Neural progenitor cell (in vitro differentiated cells): Measurements from ENCODE around the gene CLDN4. TPM values are rescaled to one million over a fixed set of nuclear protein-coding genes. Genes with fewer than 3 reads are reported as not detected.

Source experiments
- DNase-seq: peaks from one replicate; pipeline ENCODE4 v3.0.0-alpha.2; 2016; ENCODE audit warnings: low spot score
- H2AFZ ChIP-seq: fragments of 200-600 bp; sonication (generic); replicated peaks from 2 replicates; pipeline ENCODE4 v1.6.1; 2016; ENCODE audit warnings: antibody characterized with exemption
- H3F3A ChIP-seq: fragments of 200-600 bp; sonication (generic); 2 replicates; pipeline ENCODE4 v1.6.1; 2016; ENCODE audit warnings: antibody characterized with exemption, low read depth
- H3K27ac ChIP-seq: fragments of 200-600 bp; sonication (generic); 2 replicates; pipeline ENCODE4 v1.5.1; 2016; ENCODE audit warnings: mild to moderate bottlenecking
- H3K27me3 ChIP-seq: fragments of 200-600 bp; sonication (generic); 2 replicates; pipeline ENCODE4 v1.6.1; 2016; ENCODE audit warnings: mild to moderate bottlenecking, moderate library complexity
- H3K36me3 ChIP-seq: fragments of 200-600 bp; sonication (generic); 2 replicates; pipeline ENCODE4 v1.5.1; 2016
- H3K4me1 ChIP-seq: fragments of 200-600 bp; sonication (generic); 2 replicates; pipeline ENCODE4 v1.6.1; 2016; ENCODE audit warnings: mixed run types
- H3K4me2 ChIP-seq: fragments of 200-600 bp; sonication (generic); 2 replicates; pipeline ENCODE4 v1.6.1; 2016
- H3K4me3 ChIP-seq: fragments of 200-600 bp; sonication (generic); 2 replicates; pipeline ENCODE4 v1.5.1; 2016
- H3K79me2 ChIP-seq: fragments of 200-600 bp; sonication (generic); 2 replicates; pipeline ENCODE4 v1.6.1; 2016; ENCODE audit warnings: low read depth
- H3K9ac ChIP-seq: fragments of 200-600 bp; sonication (generic); 2 replicates; pipeline ENCODE4 v1.6.1; 2016
- H3K9me3 ChIP-seq: fragments of 200-600 bp; sonication (generic); 2 replicates; pipeline ENCODE4 v1.5.1; 2016; ENCODE audit warnings: low read depth
- H4K20me1 ChIP-seq: fragments of 200-600 bp; sonication (generic); 2 replicates; pipeline ENCODE4 v1.6.1; 2016; ENCODE audit warnings: low read depth
- H3K27ac Mint-ChIP-seq: 3 replicates; pipeline ENCODE4 v1.8.0; 2021; ENCODE audit warnings: mixed read lengths
- H3K27me3 Mint-ChIP-seq: 2 replicates; pipeline ENCODE4 v1.8.0; 2022; ENCODE audit warnings: low read depth, mild to moderate bottlenecking, inconsistent platforms, moderate library complexity, mixed read lengths; ENCODE audit not compliant: insufficient read depth
- H3K36me3 Mint-ChIP-seq: 3 replicates; pipeline ENCODE4 v1.8.0; 2021; ENCODE audit warnings: mixed read lengths
- H3K4me1 Mint-ChIP-seq: 3 replicates; pipeline ENCODE4 v1.8.0; 2021; ENCODE audit warnings: mixed read lengths
- H3K4me3 Mint-ChIP-seq: 3 replicates; pipeline ENCODE4 v1.8.0; 2021; ENCODE audit warnings: mild to moderate bottlenecking, moderate library complexity, mixed read lengths
- H3K9me3 Mint-ChIP-seq: 3 replicates; pipeline ENCODE4 v1.8.0; 2020; ENCODE audit warnings: mixed read lengths
- CTCF ChIP-seq: fragments of 200-600 bp; sonication (generic); IDR thresholded peaks from 2 replicates; pipeline ENCODE4 v1.5.1; 2017; ENCODE audit warnings: antibody characterized with exemption, mild to moderate bottlenecking
- EZH2 ChIP-seq: fragments of 200-600 bp; sonication (generic); IDR thresholded peaks from 2 replicates; pipeline ENCODE4 v1.6.1; 2017; ENCODE audit warnings: antibody characterized with exemption, mild to moderate bottlenecking, moderate library complexity
- EZH2phosphoT487 ChIP-seq: fragments of 200-600 bp; sonication (generic); IDR thresholded peaks from 2 replicates; pipeline ENCODE4 v1.6.1; 2017; ENCODE audit warnings: antibody characterized with exemption
- total RNA-seq: library from RNA; depleted of rRNA; stranded (reverse); fragments of >200 nt; gene quantifications from 2 replicates; pipeline ENCODE4 v1.2.3, GENCODE V29; 2015; ENCODE audit warnings: low replicate concordance

The CLDN4 gene
- total RNA-seq, 1 donor from 2014 or later, result not detected

GRCh38 chr7:73811760-73812168 lies 19.0 kb upstream of the CLDN4 start:
- Mint-ChIP-seq H3K27me3 (peaks cover 3% of the 10 kb centered on the region), H3K4me1 (peaks cover 5% of the 10 kb centered on the region), H3K9me3 (no peaks in the 10 kb centered on the region), H3K4me3 (peak overlapping the region; percentile 59), H3K36me3 (no peaks in the 10 kb centered on the region), H3K27ac (no peak overlapping the region)
- Histone ChIP-seq H3K27ac (no peak overlapping the region), H4K20me1 (no peaks in the 10 kb centered on the region), H3K79me2 (no peaks in the 10 kb centered on the region), H3K4me1 (peaks cover 8% of the 10 kb centered on the region), H3K4me2 (no peak overlapping the region), H2AFZ (no peak overlapping the region), H3K27me3 (no peaks in the 10 kb centered on the region), H3K36me3 (no peaks in the 10 kb centered on the region), H3K9ac (no peak overlapping the region), H3K4me3 (no peak overlapping the region), H3K9me3 (no peaks in the 10 kb centered on the region), H3F3A (peaks cover 7% of the 10 kb centered on the region)
- peak; percentile 81 for DNase-seq
- TF ChIP-seq CTCF (peak; percentile 76), EZH2 (no peak), EZH2phosphoT487 (no peak)

GRCh38 chr7:73812996-73813395 lies 17.8 kb upstream of the CLDN4 start:
- Histone ChIP-seq H3K9me3 (no peaks in the 10 kb centered on the region), H3F3A (peaks cover 7% of the 10 kb centered on the region), H3K79me2 (no peaks in the 10 kb centered on the region), H3K4me2 (no peak overlapping the region), H2AFZ (no peak overlapping the region), H3K4me3 (no peak overlapping the region), H4K20me1 (no peaks in the 10 kb centered on the region), H3K27ac (no peak overlapping the region), H3K27me3 (no peaks in the 10 kb centered on the region), H3K36me3 (no peaks in the 10 kb centered on the region), H3K4me1 (peaks cover 8% of the 10 kb centered on the region), H3K9ac (no peak overlapping the region)
- no peaks in the 10 kb centered on the region for H3K36me3 Mint-ChIP-seq
- no peak overlapping the region for H3K4me3 Mint-ChIP-seq
- peaks cover 3% of the 10 kb centered on the region for H3K27me3 Mint-ChIP-seq
- no peak for DNase-seq
- H3K27ac Mint-ChIP-seq, result no peak overlapping the region
- peaks cover 5% of the 10 kb centered on the region for H3K4me1 Mint-ChIP-seq
- no peaks in the 10 kb centered on the region for H3K9me3 Mint-ChIP-seq
- TF ChIP-seq CTCF (no peak), EZH2phosphoT487 (no peak), EZH2 (no peak)

GRCh38 chr7:73815436-73815835 lies 15.4 kb upstream of the CLDN4 start:
- Histone ChIP-seq H3K9me3 (no peaks in the 10 kb centered on the region), H3K27me3 (no peaks in the 10 kb centered on the region), H3K9ac (no peak overlapping the region), H3K4me3 (no peak overlapping the region), H3K27ac (no peak overlapping the region), H2AFZ (no peak overlapping the region), H4K20me1 (no peaks in the 10 kb centered on the region), H3K36me3 (no peaks in the 10 kb centered on the region), H3K4me1 (peaks cover 7% of the 10 kb centered on the region), H3F3A (peaks cover 7% of the 10 kb centered on the region), H3K4me2 (no peak overlapping the region), H3K79me2 (no peaks in the 10 kb centered on the region)
- H3K27me3 Mint-ChIP-seq, result peaks cover 7% of the 10 kb centered on the region
- no peaks in the 10 kb centered on the region for H3K9me3 Mint-ChIP-seq
- DNase-seq, result no peak
- TF ChIP-seq EZH2phosphoT487 (no peak), EZH2 (no peak), CTCF (no peak)
- H3K4me1 Mint-ChIP-seq, result no peaks in the 10 kb centered on the region
- H3K27ac Mint-ChIP-seq, result no peak overlapping the region
- no peaks in the 10 kb centered on the region for H3K36me3 Mint-ChIP-seq
- no peak overlapping the region for H3K4me3 Mint-ChIP-seq
